Uterus (tissue), 4 donors: ENCODE results near the gene SHQ1. TPM values are rescaled to one million over a fixed set of nuclear protein-coding genes. Genes with fewer than 3 reads are reported as not detected.

ENCODE experiments used
- DNase-seq, 2 donors: peaks; one replicate each; pipeline ENCODE4 v3.0.0-alpha.2; 2019 to 2020
- H3K27ac ChIP-seq, 2 donors: fragments of 200-600 bp; sonication (generic); 1 replicate in 1 of 2; 2 replicates in 1 of 2; pipeline ENCODE4 v1.5.1; 2016 to 2018
- H3K27me3 ChIP-seq, 2 donors: fragments of 200-600 bp; sonication (generic); one replicate each; pipeline ENCODE4 v1.5.1; 2018 to 2019; ENCODE audit warnings: control low read depth in 1 of 2
- H3K36me3 ChIP-seq, 2 donors: fragments of 200-600 bp; sonication (generic); one replicate each; pipeline ENCODE4 v1.5.1; 2019; ENCODE audit warnings: control low read depth in 1 of 2
- H3K4me1 ChIP-seq, 2 donors: fragments of 200-600 bp; sonication (generic); one replicate each; pipeline ENCODE4 v1.5.1; 2018 to 2019; ENCODE audit warnings: control low read depth in 1 of 2
- H3K4me3 ChIP-seq, 2 donors: fragments of 200-600 bp; sonication (generic); 1 replicate in 1 of 2; 2 replicates in 1 of 2; pipeline ENCODE4 v1.5.1; 2018 to 2019; ENCODE audit warnings: mild to moderate bottlenecking in 1 of 2
- H3K9me3 ChIP-seq, 2 donors: fragments of 200-600 bp; sonication (generic); one replicate each; pipeline ENCODE4 v1.5.1; 2019; ENCODE audit warnings: control low read depth in 1 of 2
- CTCF ChIP-seq, 4 experiments: fragments of 200-600 bp in 2 of 4; fragments of 450-650 bp in 2 of 4; sonication (generic) in 2 of 4; IDR thresholded peaks; one replicate each; pipeline ENCODE4 v1.5.1; 2016 to 2019; ENCODE audit warnings: antibody characterized with exemption in 4 of 4, mild to moderate bottlenecking in 2 of 4, moderate library complexity in 1 of 4
- POLR2A ChIP-seq, 2 donors: fragments of 450-650 bp; IDR thresholded peaks; one replicate each; pipeline ENCODE4 v1.6.1; 2016; ENCODE audit warnings: antibody characterized with exemption in 2 of 2, mild to moderate bottlenecking in 1 of 2, moderate library complexity in 1 of 2
- intact Hi-C: fragments of 100-400 bp; cut with DNase I; formaldehyde crosslinking; loops from one replicate; pipeline ENCODE4 v1.15.1; 2023; ENCODE audit warnings: low total_unique reads
- total RNA-seq, 4 donors: library from RNA; depleted of rRNA in 3 of 4; stranded (reverse); fragments of >200 nt in 3 of 4; gene quantifications; one replicate each; pipeline versions ENCODE4 v1.1.0 to v1.2.4, GENCODE V29; 2014 to 2023
- donor health status: DM: yes; HTN: yes; CAD: no.

SHQ1 gene
- total RNA-seq, 4 donors from 2014 or later: 8.2 to 30.9 (median 19.2) TPM

- Histone ChIP-seq H3K27ac (no peak overlapping the region), H3K4me3 (no peak overlapping the region), H3K4me1 (no peaks in the 10 kb centered on the region), H3K36me3 (no peaks in the 10 kb centered on the region), H3K9me3 (no peaks in the 10 kb centered on the region), H3K27me3 (no peaks in the 10 kb centered on the region)
- TF ChIP-seq POLR2A (IDR thresholded peaks at IDR 0.05) (no peak), CTCF (IDR thresholded peaks at IDR 0.05) (no peak)
- DNase-seq: no peak
- intact Hi-C loops: no loop called here
Measured at GRCh38 chr3:72753495-72753894, 94.8 kb downstream of the SHQ1 start.

- no peaks in the 10 kb centered on the region for H3K4me1 ChIP-seq
Measured at GRCh38 chr3:72750405-72750965, 97.8 kb downstream of the SHQ1 start.

GRCh38 chr3:72748659-72749058 is 99.6 kb downstream of the SHQ1 start:
- Histone ChIP-seq H3K4me1 (no peaks in the 10 kb centered on the region), H3K4me3 (no peak overlapping the region), H3K36me3 (no peaks in the 10 kb centered on the region), H3K27ac (no peak overlapping the region), H3K9me3 (no peaks in the 10 kb centered on the region), H3K27me3 (no peaks in the 10 kb centered on the region)
- intact Hi-C loops: no loop called here
- DNase-seq: no peak
- TF ChIP-seq POLR2A (IDR thresholded peaks at IDR 0.05) (no peak), CTCF (IDR thresholded peaks at IDR 0.05) (no peak)

More at GRCh38 chr3:72750405-72750965, 97.8 kb downstream of the SHQ1 start:
- H3K36me3 ChIP-seq: no peaks in the 10 kb centered on the region
- no peak for DNase-seq
- H3K27ac ChIP-seq: peak overlapping the region in 1 of 2 donors; percentile 37
- no peaks in the 10 kb centered on the region for H3K27me3 ChIP-seq
- TF ChIP-seq CTCF (IDR thresholded peaks at IDR 0.05) (no peak), POLR2A (IDR thresholded peaks at IDR 0.05) (no peak)
- intact Hi-C loops: no loop called here
- no peak overlapping the region for H3K4me3 ChIP-seq
- H3K9me3 ChIP-seq: no peaks in the 10 kb centered on the region

GRCh38 chr3:72746430-72747411 is 101.5 kb downstream of the SHQ1 start:
- TF ChIP-seq CTCF (IDR thresholded peaks at IDR 0.05) (no peak), POLR2A (IDR thresholded peaks at IDR 0.05) (no peak)
- no peaks in the 10 kb centered on the region for H3K9me3 ChIP-seq
- H3K4me3 ChIP-seq: no peak overlapping the region
- H3K4me1 ChIP-seq: no peaks in the 10 kb centered on the region
- no peaks in the 10 kb centered on the region for H3K36me3 ChIP-seq
- H3K27ac ChIP-seq: no peak overlapping the region
- intact Hi-C loops: no loop called here
- no peak for DNase-seq
- no peaks in the 10 kb centered on the region for H3K27me3 ChIP-seq
